ENCODE data around the gene KCNMA1. TPM values are rescaled to one million over a fixed set of nuclear protein-coding genes. Genes with fewer than 3 reads are reported as not detected.

KCNMA1 gene
- total and polyA plus RNA-seq, 2 donors from 2014 or later = 4.2 to 8.9 TPM

DNA sequence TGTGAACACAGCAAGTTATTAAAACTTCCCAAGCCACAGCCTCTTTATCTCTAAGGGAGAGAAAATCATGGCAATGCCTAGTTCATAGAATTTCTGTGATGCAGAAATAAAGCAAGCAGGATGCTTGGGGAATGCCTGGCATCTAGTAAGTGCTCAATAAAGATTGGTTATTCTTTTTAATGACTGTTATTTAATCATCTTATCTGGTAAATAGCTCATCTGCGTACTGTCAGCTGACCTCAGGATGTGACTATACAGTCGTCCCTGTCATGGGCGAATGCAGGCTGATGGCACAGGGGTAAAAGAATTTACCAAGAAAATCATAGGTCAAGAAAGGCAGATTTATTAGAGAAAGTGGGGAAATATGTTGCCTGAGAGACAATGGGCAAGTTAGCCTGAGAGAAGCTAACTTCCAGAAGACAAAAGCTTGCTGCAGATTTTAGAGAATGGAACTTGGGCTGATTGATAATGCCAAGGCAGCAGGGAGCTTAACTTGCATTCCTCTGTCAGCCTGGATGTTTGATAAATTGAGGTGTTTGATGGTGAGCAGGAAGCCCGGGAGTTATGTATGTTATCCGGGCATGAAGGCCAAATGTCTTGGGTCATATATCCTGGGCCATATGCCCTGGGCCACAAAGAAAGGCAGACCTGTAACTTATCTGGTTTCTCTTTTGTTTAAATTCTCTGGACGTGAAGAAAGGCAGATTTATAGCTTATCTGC is 126.0 kb downstream of the KCNMA1 start:
- no peak overlapping the region for H3K9ac ChIP-seq (ENCODE audit: low read length in 3 of 3)
- no peaks in the 10 kb centered on the region for H3K36me3 ChIP-seq (ENCODE audit: control insufficient read depth in 2 of 3, insufficient read depth in 3 of 3, low read length in 3 of 3)
- TF ChIP-seq, protein P1, sequence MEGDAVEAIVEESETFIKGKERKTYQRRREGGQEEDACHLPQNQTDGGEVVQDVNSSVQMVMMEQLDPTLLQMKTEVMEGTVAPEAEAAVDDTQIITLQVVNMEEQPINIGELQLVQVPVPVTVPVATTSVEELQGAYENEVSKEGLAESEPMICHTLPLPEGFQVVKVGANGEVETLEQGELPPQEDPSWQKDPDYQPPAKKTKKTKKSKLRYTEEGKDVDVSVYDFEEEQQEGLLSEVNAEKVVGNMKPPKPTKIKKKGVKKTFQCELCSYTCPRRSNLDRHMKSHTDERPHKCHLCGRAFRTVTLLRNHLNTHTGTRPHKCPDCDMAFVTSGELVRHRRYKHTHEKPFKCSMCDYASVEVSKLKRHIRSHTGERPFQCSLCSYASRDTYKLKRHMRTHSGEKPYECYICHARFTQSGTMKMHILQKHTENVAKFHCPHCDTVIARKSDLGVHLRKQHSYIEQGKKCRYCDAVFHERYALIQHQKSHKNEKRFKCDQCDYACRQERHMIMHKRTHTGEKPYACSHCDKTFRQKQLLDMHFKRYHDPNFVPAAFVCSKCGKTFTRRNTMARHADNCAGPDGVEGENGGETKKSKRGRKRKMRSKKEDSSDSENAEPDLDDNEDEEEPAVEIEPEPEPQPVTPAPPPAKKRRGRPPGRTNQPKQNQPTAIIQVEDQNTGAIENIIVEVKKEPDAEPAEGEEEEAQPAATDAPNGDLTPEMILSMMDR (IDR thresholded peaks at IDR 0.05; ENCODE audit: borderline replicate concordance, extremely low read depth, insufficient read depth) = no peak
- H3K27me3 ChIP-seq (ENCODE audit: control insufficient read depth, insufficient read depth, low read length) = no peaks in the 10 kb centered on the region
- intact Hi-C loops (cut with DNase I) = no loop called here
- no peak overlapping the region for H3K27ac ChIP-seq (ENCODE audit: low read depth in 2 of 2, low read length in 2 of 2)
- peaks cover 0 to 4% (median 0%) of the 10 kb centered on the region in 3 donors for H3K4me1 ChIP-seq (ENCODE audit: control insufficient read depth in 2 of 3, insufficient read depth in 2 of 3, low read depth in 1 of 3, low read length in 3 of 3)
- H3K9me3 ChIP-seq (ENCODE audit: control insufficient read depth in 2 of 3, insufficient read depth in 1 of 3, low read length in 3 of 3) = no peaks in the 10 kb centered on the region
- DNase-seq = no peak
- no peak for FAIRE-seq
- H3K4me3 ChIP-seq (ENCODE audit: low read length in 3 of 3) = no peak overlapping the region

DNA sequence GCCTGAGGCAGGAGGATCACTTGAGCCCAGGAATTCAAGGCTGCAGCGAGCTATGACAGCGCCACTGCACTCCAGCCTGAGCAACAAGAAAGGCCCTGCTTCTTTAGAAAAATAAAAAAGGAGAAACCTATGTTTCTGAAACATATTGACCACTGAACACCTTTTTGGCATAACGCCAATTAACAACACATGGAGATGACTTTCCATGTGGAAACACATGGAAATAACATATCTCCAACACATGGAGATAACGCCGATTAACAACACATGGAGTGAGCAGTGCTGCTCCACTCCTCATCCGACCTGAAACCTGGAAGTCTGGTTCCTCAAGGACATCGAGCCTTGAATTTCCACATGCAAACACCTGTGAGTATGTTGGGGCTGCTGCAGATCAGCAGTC is 126.9 kb downstream of the KCNMA1 start:
- no peak for DNase-seq
- Histone ChIP-seq H3K9ac (ENCODE audit: low read length in 3 of 3) (no peak overlapping the region), H3K4me3 (ENCODE audit: low read length in 3 of 3) (no peak overlapping the region), H3K27me3 (ENCODE audit: control insufficient read depth, insufficient read depth, low read length) (no peaks in the 10 kb centered on the region), H3K36me3 (ENCODE audit: control insufficient read depth in 2 of 3, insufficient read depth in 3 of 3, low read length in 3 of 3) (no peaks in the 10 kb centered on the region), H3K4me1 (ENCODE audit: control insufficient read depth in 2 of 3, insufficient read depth in 2 of 3, low read depth in 1 of 3, low read length in 3 of 3) (peaks cover 0 to 4% (median 0%) of the 10 kb centered on the region in 3 donors), H3K27ac (ENCODE audit: low read depth in 2 of 2, low read length in 2 of 2) (no peak overlapping the region), H3K9me3 (ENCODE audit: control insufficient read depth in 2 of 3, insufficient read depth in 1 of 3, low read length in 3 of 3) (no peaks in the 10 kb centered on the region)
- TF ChIP-seq, protein P1 (IDR thresholded peaks at IDR 0.05; ENCODE audit: borderline replicate concordance, extremely low read depth, insufficient read depth) = no peak
- intact Hi-C loops (cut with DNase I) = no loop called here
- FAIRE-seq = no peak

DNA sequence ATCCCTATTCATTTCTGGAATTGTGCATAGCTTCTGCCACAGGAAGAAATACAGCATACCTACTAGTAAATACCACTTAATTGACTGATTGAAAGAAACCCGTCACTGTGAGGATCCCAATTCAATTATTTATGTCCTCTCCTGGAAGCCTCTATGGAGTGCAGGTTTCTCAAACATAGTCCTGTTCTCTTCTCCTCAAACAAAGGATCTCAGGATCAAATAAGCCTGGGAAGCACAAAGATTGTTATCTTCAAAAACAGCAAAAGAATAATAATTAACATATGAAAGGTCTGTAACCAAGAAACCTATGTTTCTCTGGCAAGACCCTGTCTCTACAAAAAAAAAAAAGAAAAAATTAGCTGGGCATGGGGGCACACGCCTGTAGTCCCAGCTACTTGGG is 127.3 kb downstream of the KCNMA1 start:
- no peaks in the 10 kb centered on the region for H3K9me3 ChIP-seq (ENCODE audit: control insufficient read depth in 2 of 3, insufficient read depth in 1 of 3, low read length in 3 of 3)
- no peak for FAIRE-seq

More for the DNA sequence above, 127.3 kb downstream of the KCNMA1 start:
- Histone ChIP-seq H3K36me3 (ENCODE audit: control insufficient read depth in 2 of 3, insufficient read depth in 3 of 3, low read length in 3 of 3) (no peaks in the 10 kb centered on the region), H3K4me3 (ENCODE audit: low read length in 3 of 3) (no peak overlapping the region), H3K4me1 (ENCODE audit: control insufficient read depth in 2 of 3, insufficient read depth in 2 of 3, low read depth in 1 of 3, low read length in 3 of 3) (peaks cover 0 to 4% (median 0%) of the 10 kb centered on the region in 3 donors), H3K27ac (ENCODE audit: low read depth in 2 of 2, low read length in 2 of 2) (no peak overlapping the region), H3K27me3 (ENCODE audit: control insufficient read depth, insufficient read depth, low read length) (no peaks in the 10 kb centered on the region), H3K9ac (ENCODE audit: low read length in 3 of 3) (no peak overlapping the region)
- TF ChIP-seq, protein P1 (IDR thresholded peaks at IDR 0.05; ENCODE audit: borderline replicate concordance, extremely low read depth, insufficient read depth) = no peak
- intact Hi-C loops (cut with DNase I) = no loop called here
- DNase-seq = no peak

All from kidney (tissue), 14 donors.